Brain microvascular endothelial cell (primary cell): ENCODE measurements around the gene ETNPPL.
A peak's percentile ranks its signal among the peaks of the same experiment; 100 is the strongest.

Experiments used
- DNase-seq: peaks from one replicate; pipeline ENCODE4 v3.0.0-alpha.2; 2020
- H3K27ac ChIP-seq: fragments of 250-450 bp; sonication (Bioruptor Pico); 2 replicates; pipeline ENCODE4 v1.5.1; 2020; ENCODE audit warnings: mild to moderate bottlenecking, moderate library complexity
- H3K27me3 ChIP-seq: fragments of 250-450 bp; sonication (Bioruptor Pico); replicated peaks from 2 replicates; pipeline ENCODE4 v1.5.1; 2020; ENCODE audit warnings: mild to moderate bottlenecking
- H3K36me3 ChIP-seq: fragments of 250-450 bp; sonication (Bioruptor Pico); replicated peaks from 2 replicates; pipeline ENCODE4 v1.5.1; 2020; ENCODE audit warnings: mild to moderate bottlenecking
- H3K4me3 ChIP-seq: 2 replicates; pipeline ENCODE4 v1.5.1; 2011; ENCODE audit warnings: low read depth, mild to moderate bottlenecking, control low read depth, low read length, moderate library complexity
- in situ Hi-C: cut with HindIII; loops from 2 replicates; pipeline ENCODE4 v1.10.0; 2017; ENCODE audit warnings: low sequenced_read_pairs, low pct_ligation_motif_present
- TF ChIP-seq, protein P1 (sequence below): IDR thresholded peaks from 2 replicates; pipeline ENCODE4 v1.5.1; 2011; ENCODE audit warnings: low read depth, mild to moderate bottlenecking, moderate library complexity, low read length, control low read depth, inconsistent platforms; ENCODE audit errors: missing control alignments

The ETNPPL gene

GRCh38 chr4:108754327-108754726 is 8.5 kb downstream of the ETNPPL start:
- DNase-seq, result no peak
- TF ChIP-seq, protein P1, sequence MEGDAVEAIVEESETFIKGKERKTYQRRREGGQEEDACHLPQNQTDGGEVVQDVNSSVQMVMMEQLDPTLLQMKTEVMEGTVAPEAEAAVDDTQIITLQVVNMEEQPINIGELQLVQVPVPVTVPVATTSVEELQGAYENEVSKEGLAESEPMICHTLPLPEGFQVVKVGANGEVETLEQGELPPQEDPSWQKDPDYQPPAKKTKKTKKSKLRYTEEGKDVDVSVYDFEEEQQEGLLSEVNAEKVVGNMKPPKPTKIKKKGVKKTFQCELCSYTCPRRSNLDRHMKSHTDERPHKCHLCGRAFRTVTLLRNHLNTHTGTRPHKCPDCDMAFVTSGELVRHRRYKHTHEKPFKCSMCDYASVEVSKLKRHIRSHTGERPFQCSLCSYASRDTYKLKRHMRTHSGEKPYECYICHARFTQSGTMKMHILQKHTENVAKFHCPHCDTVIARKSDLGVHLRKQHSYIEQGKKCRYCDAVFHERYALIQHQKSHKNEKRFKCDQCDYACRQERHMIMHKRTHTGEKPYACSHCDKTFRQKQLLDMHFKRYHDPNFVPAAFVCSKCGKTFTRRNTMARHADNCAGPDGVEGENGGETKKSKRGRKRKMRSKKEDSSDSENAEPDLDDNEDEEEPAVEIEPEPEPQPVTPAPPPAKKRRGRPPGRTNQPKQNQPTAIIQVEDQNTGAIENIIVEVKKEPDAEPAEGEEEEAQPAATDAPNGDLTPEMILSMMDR, result no peak
- no peak overlapping the region for H3K4me3 ChIP-seq
- no peak overlapping the region for H3K27ac ChIP-seq
- H3K27me3 ChIP-seq, result no peaks in the 10 kb centered on the region
- H3K36me3 ChIP-seq, result no peaks in the 10 kb centered on the region
- in situ Hi-C loops, result no loop called here

DNA sequence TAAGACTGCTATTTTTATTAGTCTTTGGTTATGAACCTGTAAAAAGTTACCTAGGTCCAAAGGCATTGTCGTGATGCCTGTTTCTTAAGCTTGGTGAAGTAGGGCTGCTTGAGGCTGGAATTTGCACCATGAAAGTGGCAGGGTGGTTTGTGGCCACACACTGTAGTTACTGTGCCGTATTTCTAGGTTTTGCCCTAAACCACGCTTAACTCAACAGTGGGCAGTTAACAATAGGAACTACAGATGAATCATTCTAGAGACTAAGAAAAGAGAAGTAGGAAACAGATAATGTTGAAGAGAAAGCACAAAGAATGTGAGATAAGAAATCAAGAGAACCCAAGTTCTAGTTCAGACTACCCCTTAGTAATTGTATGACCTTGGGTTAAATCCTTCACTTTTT is 11.5 kb downstream of the ETNPPL start:
- no peak overlapping the region for H3K4me3 ChIP-seq
- H3K36me3 ChIP-seq, result no peaks in the 10 kb centered on the region
- DNase-seq, result no peak
- TF ChIP-seq, protein P1, result no peak
- H3K27me3 ChIP-seq, result no peaks in the 10 kb centered on the region
- H3K27ac ChIP-seq, result no peak overlapping the region
- in situ Hi-C loops, result no loop called here

DNA sequence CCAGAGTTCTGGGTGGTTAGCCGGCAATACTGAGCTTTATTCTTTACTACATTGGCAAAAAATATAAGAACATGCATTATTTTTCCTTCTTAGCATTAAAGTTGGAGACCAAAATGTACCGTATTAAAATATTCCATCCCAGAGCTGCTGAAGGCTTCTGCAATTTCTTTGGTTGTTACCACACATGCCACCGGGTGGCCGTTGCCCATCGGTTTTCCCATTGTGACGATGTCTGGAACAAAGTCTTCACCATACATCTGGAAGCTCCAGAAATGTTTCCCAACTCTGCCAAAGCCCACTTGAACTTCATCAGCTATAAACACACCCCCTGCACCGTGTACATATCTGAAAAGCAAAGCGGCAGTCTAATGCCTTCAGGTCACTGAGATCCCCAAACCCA is 13.7 kb downstream of the ETNPPL start:
- DNase-seq, result no peak
- no peaks in the 10 kb centered on the region for H3K27me3 ChIP-seq
- H3K4me3 ChIP-seq, result no peak overlapping the region
- no peaks in the 10 kb centered on the region for H3K36me3 ChIP-seq
- H3K27ac ChIP-seq, result no peak overlapping the region
- TF ChIP-seq, protein P1, result peak; percentile 49
- in situ Hi-C loops, result no loop called here

- TF ChIP-seq, protein P1, result no peak
- no peak overlapping the region for H3K27ac ChIP-seq
- no peaks in the 10 kb centered on the region for H3K27me3 ChIP-seq
- no peak overlapping the region for H3K4me3 ChIP-seq
- in situ Hi-C loops, result no loop called here
- H3K36me3 ChIP-seq, result no peaks in the 10 kb centered on the region
- no peak for DNase-seq
These were observed 16.3 kb downstream of the ETNPPL start for GRCh38 chr4:108746511-108746910.

- Histone ChIP-seq H3K27ac (no peak overlapping the region), H3K27me3 (no peaks in the 10 kb centered on the region), H3K4me3 (no peak overlapping the region), H3K36me3 (no peaks in the 10 kb centered on the region)
- in situ Hi-C loops, result no loop called here
- no peak for DNase-seq
- TF ChIP-seq, protein P1, result no peak
These were observed 18.5 kb downstream of the ETNPPL start for GRCh38 chr4:108744307-108744706.

DNA sequence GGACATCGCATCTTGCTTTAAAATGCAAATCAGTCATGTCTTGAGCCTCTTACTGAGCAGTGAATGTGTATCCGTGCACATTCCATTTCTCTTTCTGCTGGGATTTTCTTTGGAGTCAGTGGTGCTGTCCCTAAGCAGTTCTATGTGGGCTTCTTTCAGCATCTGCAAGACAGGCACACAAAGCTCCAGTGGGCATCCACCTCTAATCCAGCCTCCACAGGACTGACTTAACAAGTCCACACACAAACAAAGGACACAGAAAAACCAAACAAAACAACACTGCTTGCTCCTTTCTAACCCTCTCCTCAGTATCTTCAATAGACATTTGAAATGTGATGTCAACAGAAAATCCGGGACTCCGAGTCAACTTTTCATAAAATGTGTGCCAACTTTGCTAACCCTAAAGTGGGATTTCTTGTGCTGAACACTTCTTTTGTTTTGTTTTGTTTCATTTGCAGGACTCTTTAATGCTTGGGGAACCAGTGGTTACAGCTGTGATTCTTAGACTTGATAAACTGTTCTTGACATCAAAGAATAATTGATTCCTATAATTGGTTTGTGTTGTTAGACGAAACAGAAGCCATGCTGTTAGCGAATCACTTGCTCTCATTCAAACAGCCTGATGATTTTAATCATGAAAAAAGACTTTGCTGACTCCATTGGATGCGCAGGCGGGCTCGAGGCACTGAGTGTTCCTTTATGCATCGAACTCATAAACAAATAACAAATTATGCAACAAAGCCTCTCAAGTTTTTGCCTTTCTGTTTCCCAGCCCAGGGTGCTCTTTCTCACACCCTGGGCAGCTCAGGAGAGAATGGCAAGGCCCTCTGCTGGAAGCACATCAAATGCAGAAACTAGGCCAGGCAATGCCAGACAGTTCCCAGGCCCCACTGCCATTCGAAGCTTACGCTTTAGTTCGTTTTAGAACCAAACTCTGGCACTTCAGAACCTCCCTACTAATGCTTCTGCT is 20.1 kb downstream of the ETNPPL start:
- H3K27me3 ChIP-seq, result no peaks in the 10 kb centered on the region
- no peak overlapping the region for H3K27ac ChIP-seq
- TF ChIP-seq, protein P1, result peak; percentile 24
- H3K4me3 ChIP-seq, result no peak overlapping the region
- DNase-seq, result no peak
- no peaks in the 10 kb centered on the region for H3K36me3 ChIP-seq
- in situ Hi-C loops, result no loop called here
